Measurements from ENCODE around the gene DSCAM. TPM values are rescaled to one million over a fixed set of nuclear protein-coding genes. Genes with fewer than 3 reads are reported as not detected.

DSCAM gene
- polyA plus RNA-seq, 3 donors, result not detected

GRCh38 chr21:40886931-40887330 is 40.0 kb upstream of the DSCAM start:
- intact Hi-C loops (cut with micrococcal nuclease), result no loop called here
- no peaks in the 10 kb centered on the region for H3K4me1 Mint-ChIP-seq
- H3K27ac Mint-ChIP-seq, result no peak overlapping the region
- Histone ChIP-seq H3K9ac (ENCODE audit: insufficient read depth, low read length, poor library complexity, severe bottlenecking) (no peak overlapping the region), H3K27ac (ENCODE audit: low read depth in 1 of 2, low read length in 2 of 2) (no peak overlapping the region), H3K4me3 (replicated peaks in 1 of 3; ENCODE audit: low read depth in 2 of 3, low read length in 3 of 3) (no peak overlapping the region), H3K4me1 (ENCODE audit: control insufficient read depth in 1 of 2, insufficient read depth in 2 of 2, low read length in 2 of 2) (no peaks in the 10 kb centered on the region), H4K20me1 (ENCODE audit: insufficient read depth, low read length) (no peaks in the 10 kb centered on the region), H3K36me3 (replicated peaks in 1 of 2; ENCODE audit: control insufficient read depth in 1 of 2, insufficient read depth in 2 of 2, low read length in 2 of 2) (no peaks in the 10 kb centered on the region), H3K27me3 (ENCODE audit: control insufficient read depth in 2 of 2, insufficient read depth in 2 of 2, low read length in 2 of 2) (no peaks in the 10 kb centered on the region), H2AFZ (ENCODE audit: insufficient read depth, low read depth, low read length, poor library complexity, severe bottlenecking) (no peak overlapping the region), H3K79me2 (ENCODE audit: insufficient read depth, low read length) (no peaks in the 10 kb centered on the region), H3K9me3 (replicated peaks in 1 of 2; ENCODE audit: control insufficient read depth in 1 of 2, insufficient read depth in 1 of 2, low read length in 2 of 2) (peaks cover 0 to 9% of the 10 kb centered on the region in 2 donors), H3K4me2 (replicated peaks; ENCODE audit: extremely low read depth, low read length, poor library complexity, severe bottlenecking) (no peak overlapping the region)
- 94% methylated on average over 4 of the region's 4 CpGs for WGBS (ENCODE audit: insufficient coverage)
- no peak overlapping the region for H3K4me3 Mint-ChIP-seq
- TF ChIP-seq CTCF (IDR thresholded peaks at IDR 0.05), result no peak
- peaks cover 0 to 3% (median 0%) of the 10 kb centered on the region in 3 donors for H3K27me3 Mint-ChIP-seq (ENCODE audit: low read depth in 3 of 3)
- peaks cover 0 to 17% (median 8%) of the 10 kb centered on the region in 7 donors for H3K9me3 Mint-ChIP-seq
- DNase-seq, result no peak
- no peaks in the 10 kb centered on the region for H3K36me3 Mint-ChIP-seq

- H3K27me3 ChIP-seq (ENCODE audit: control insufficient read depth in 2 of 2, insufficient read depth in 2 of 2, low read length in 2 of 2), result no peaks in the 10 kb centered on the region
- H3K36me3 ChIP-seq (replicated peaks in 1 of 2; ENCODE audit: control insufficient read depth in 1 of 2, insufficient read depth in 2 of 2, low read length in 2 of 2), result no peaks in the 10 kb centered on the region
- no peak overlapping the region for H3K4me3 Mint-ChIP-seq
- H3K27me3 Mint-ChIP-seq (ENCODE audit: low read depth in 3 of 3), result peaks cover 0 to 3% (median 0%) of the 10 kb centered on the region in 3 donors
- no peaks in the 10 kb centered on the region for H3K36me3 Mint-ChIP-seq
- no peak for TF ChIP-seq CTCF (IDR thresholded peaks at IDR 0.05)
- H3K4me3 ChIP-seq (replicated peaks in 1 of 3; ENCODE audit: low read depth in 2 of 3, low read length in 3 of 3), result no peak overlapping the region
- no peak overlapping the region for H3K27ac Mint-ChIP-seq
- no peak overlapping the region for H3K4me2 ChIP-seq (replicated peaks; ENCODE audit: extremely low read depth, low read length, poor library complexity, severe bottlenecking)
- H4K20me1 ChIP-seq (ENCODE audit: insufficient read depth, low read length), result no peaks in the 10 kb centered on the region
- peaks cover 0 to 18% (median 9%) of the 10 kb centered on the region in 7 donors for H3K9me3 Mint-ChIP-seq
- intact Hi-C loops (cut with micrococcal nuclease), result no loop called here
- H3K9ac ChIP-seq (ENCODE audit: insufficient read depth, low read length, poor library complexity, severe bottlenecking), result no peak overlapping the region
- H3K9me3 ChIP-seq (replicated peaks in 1 of 2; ENCODE audit: control insufficient read depth in 1 of 2, insufficient read depth in 1 of 2, low read length in 2 of 2), result peaks cover 0 to 9% of the 10 kb centered on the region in 2 donors
- no peak overlapping the region for H3K27ac ChIP-seq (ENCODE audit: low read depth in 1 of 2, low read length in 2 of 2)
- no peak for DNase-seq
- no CpG with 5 or more reads among the region's 3 CpGs for WGBS (ENCODE audit: insufficient coverage)
- H3K79me2 ChIP-seq (ENCODE audit: insufficient read depth, low read length), result no peaks in the 10 kb centered on the region
- H3K4me1 Mint-ChIP-seq, result no peaks in the 10 kb centered on the region
- no peaks in the 10 kb centered on the region for H3K4me1 ChIP-seq (ENCODE audit: control insufficient read depth in 1 of 2, insufficient read depth in 2 of 2, low read length in 2 of 2)
- no peak overlapping the region for H2AFZ ChIP-seq (ENCODE audit: insufficient read depth, low read depth, low read length, poor library complexity, severe bottlenecking)
These were observed 39.0 kb upstream of the DSCAM start for GRCh38 chr21:40886006-40886405.
